ENCODE measurements around the gene ENKD1.
A peak's percentile ranks its signal among the peaks of the same experiment; 100 is the strongest.

The ENKD1 gene

GRCh38 chr16:67663877-67664222 lies 2.7 kb downstream of the ENKD1 start:
- H3K27me3 Mint-ChIP-seq: peaks cover 11% of the 10 kb centered on the region
- intact Hi-C loops (cut with micrococcal nuclease): no loop called here
- H3K4me1 Mint-ChIP-seq (ENCODE audit: low read depth): peaks cover 64% of the 10 kb centered on the region
- H3K27ac Mint-ChIP-seq: no peak overlapping the region
- H3K9me3 Mint-ChIP-seq: no peaks in the 10 kb centered on the region
- H3K36me3 Mint-ChIP-seq (ENCODE audit: low read depth): peaks cover 51% of the 10 kb centered on the region
- H3K4me3 Mint-ChIP-seq: no peak overlapping the region

GRCh38 chr16:67663151-67663876 lies 3.2 kb downstream of the ENKD1 start:
- Mint-ChIP-seq H3K9me3 (no peaks in the 10 kb centered on the region), H3K27me3 (peaks cover 11% of the 10 kb centered on the region), H3K4me1 (ENCODE audit: low read depth) (peaks cover 61% of the 10 kb centered on the region), H3K27ac (no peak overlapping the region), H3K4me3 (no peak overlapping the region), H3K36me3 (ENCODE audit: low read depth) (peaks cover 56% of the 10 kb centered on the region)
- intact Hi-C loops (cut with micrococcal nuclease): no loop called here

GRCh38 chr16:67662653-67663010 lies 3.9 kb downstream of the ENKD1 start:
- H3K36me3 Mint-ChIP-seq (ENCODE audit: low read depth): peaks cover 63% of the 10 kb centered on the region
- no peak overlapping the region for H3K27ac Mint-ChIP-seq
- no peak overlapping the region for H3K4me3 Mint-ChIP-seq
- H3K4me1 Mint-ChIP-seq (ENCODE audit: low read depth): peaks cover 54% of the 10 kb centered on the region
- H3K27me3 Mint-ChIP-seq: peaks cover 11% of the 10 kb centered on the region
- intact Hi-C loops (cut with micrococcal nuclease): no loop called here
- H3K9me3 Mint-ChIP-seq: no peaks in the 10 kb centered on the region

- peaks cover 66% of the 10 kb centered on the region for H3K36me3 Mint-ChIP-seq (ENCODE audit: low read depth)
- no peaks in the 10 kb centered on the region for H3K9me3 Mint-ChIP-seq
- peak overlapping the region; percentile 89 for H3K27ac Mint-ChIP-seq
- peak overlapping the region; percentile 93 for H3K4me3 Mint-ChIP-seq
- peaks cover 11% of the 10 kb centered on the region for H3K27me3 Mint-ChIP-seq
- peaks cover 48% of the 10 kb centered on the region for H3K4me1 Mint-ChIP-seq (ENCODE audit: low read depth)
- intact Hi-C loops (cut with micrococcal nuclease): no loop called here
Observed at GRCh38 chr16:67661886-67662652, 4.5 kb downstream of the ENKD1 start.

- Mint-ChIP-seq H3K4me3 (peak overlapping the region; percentile 93), H3K27me3 (peaks cover 11% of the 10 kb centered on the region), H3K9me3 (no peaks in the 10 kb centered on the region), H3K36me3 (ENCODE audit: low read depth) (peaks cover 66% of the 10 kb centered on the region), H3K4me1 (ENCODE audit: low read depth) (peaks cover 41% of the 10 kb centered on the region), H3K27ac (peak overlapping the region; percentile 89)
- intact Hi-C loops (cut with micrococcal nuclease): no loop called here
Observed at GRCh38 chr16:67661101-67661761, 5.3 kb downstream of the ENKD1 start.

- intact Hi-C loops (cut with micrococcal nuclease): loop anchor here (1.0 kb wide), 1 partner anchor 98 kb away; the partner anchor contains the start of gene CTCF
- Mint-ChIP-seq H3K4me3 (peak within 1 kb of the TSS; percentile 93), H3K27me3 (peaks cover 11% of the 10 kb centered on the region), H3K36me3 (ENCODE audit: low read depth) (peaks cover 66% of the 10 kb centered on the region), H3K27ac (peak within 1 kb of the TSS; percentile 89), H3K4me1 (ENCODE audit: low read depth) (peaks cover 37% of the 10 kb centered on the region), H3K9me3 (no peaks in the 10 kb centered on the region)
Observed at GRCh38 chr16:67660564-67661028, 6.0 kb downstream of the ENKD1 start, which contains the start of gene PARD6A. Gene PARD6A (plus strand): TSS chr16:67660960. CDS start chr16:67661039, 79 bp downstream.

- peak within 1 kb of the TSS; percentile 93 for H3K4me3 Mint-ChIP-seq
- H3K9me3 Mint-ChIP-seq: no peaks in the 10 kb centered on the region
- H3K27me3 Mint-ChIP-seq: peaks cover 11% of the 10 kb centered on the region
- peak within 1 kb of the TSS; percentile 89 for H3K27ac Mint-ChIP-seq
- peaks cover 62% of the 10 kb centered on the region for H3K36me3 Mint-ChIP-seq (ENCODE audit: low read depth)
- intact Hi-C loops (cut with micrococcal nuclease): loop anchor here (1.0 kb wide), 1 partner anchor 98 kb away; the partner anchor contains the start of gene CTCF
- H3K4me1 Mint-ChIP-seq (ENCODE audit: low read depth): peaks cover 36% of the 10 kb centered on the region
Observed at GRCh38 chr16:67659675-67660563, 6.6 kb downstream of the ENKD1 start, which contains the start of gene ACD. Gene ACD (minus strand): TSS chr16:67660260. CDS start chr16:67660220, 40 bp downstream.

GRCh38 chr16:67658849-67659674 lies 7.5 kb downstream of the ENKD1 start:
- peaks cover 11% of the 10 kb centered on the region for H3K27me3 Mint-ChIP-seq
- H3K27ac Mint-ChIP-seq: peak overlapping the region; percentile 89
- H3K36me3 Mint-ChIP-seq (ENCODE audit: low read depth): peaks cover 54% of the 10 kb centered on the region
- intact Hi-C loops (cut with micrococcal nuclease): no loop called here
- no peaks in the 10 kb centered on the region for H3K9me3 Mint-ChIP-seq
- H3K4me1 Mint-ChIP-seq (ENCODE audit: low read depth): peaks cover 30% of the 10 kb centered on the region
- H3K4me3 Mint-ChIP-seq: peak overlapping the region; percentile 93

GRCh38 chr16:67657751-67658518 lies 8.6 kb downstream of the ENKD1 start:
- H3K9me3 Mint-ChIP-seq: no peaks in the 10 kb centered on the region
- peaks cover 11% of the 10 kb centered on the region for H3K27me3 Mint-ChIP-seq
- H3K36me3 Mint-ChIP-seq (ENCODE audit: low read depth): peaks cover 42% of the 10 kb centered on the region
- intact Hi-C loops (cut with micrococcal nuclease): no loop called here
- peaks cover 25% of the 10 kb centered on the region for H3K4me1 Mint-ChIP-seq (ENCODE audit: low read depth)
- no peak overlapping the region for H3K27ac Mint-ChIP-seq
- H3K4me3 Mint-ChIP-seq: no peak overlapping the region

GRCh38 chr16:67657017-67657608 lies 9.4 kb downstream of the ENKD1 start:
- intact Hi-C loops (cut with micrococcal nuclease): no loop called here
- H3K4me1 Mint-ChIP-seq (ENCODE audit: low read depth): peaks cover 25% of the 10 kb centered on the region
- H3K36me3 Mint-ChIP-seq (ENCODE audit: low read depth): peaks cover 39% of the 10 kb centered on the region
- no peak overlapping the region for H3K4me3 Mint-ChIP-seq
- no peak overlapping the region for H3K27ac Mint-ChIP-seq
- no peaks in the 10 kb centered on the region for H3K9me3 Mint-ChIP-seq
- H3K27me3 Mint-ChIP-seq: peaks cover 11% of the 10 kb centered on the region

GRCh38 chr16:67656344-67657016 lies 10.1 kb downstream of the ENKD1 start:
- intact Hi-C loops (cut with micrococcal nuclease): no loop called here
- H3K9me3 Mint-ChIP-seq: no peaks in the 10 kb centered on the region
- H3K36me3 Mint-ChIP-seq (ENCODE audit: low read depth): peaks cover 39% of the 10 kb centered on the region
- H3K4me1 Mint-ChIP-seq (ENCODE audit: low read depth): peaks cover 19% of the 10 kb centered on the region
- H3K4me3 Mint-ChIP-seq: no peak overlapping the region
- peaks cover 11% of the 10 kb centered on the region for H3K27me3 Mint-ChIP-seq
- H3K27ac Mint-ChIP-seq: no peak overlapping the region
